Omental fat pad (tissue), 4 donors: Measurements from ENCODE around the gene YPEL5. TPM values are rescaled to one million over a fixed set of nuclear protein-coding genes. Genes with fewer than 3 reads are reported as not detected.
"Not testable (repeated sequence)": the region's sequence is repeated elsewhere in the genome, so short reads cannot be mapped to it uniquely, and the experiment has no call there.

Source experiments
- ATAC-seq: fragments of 150-250 bp; one replicate; pipeline ENCODE4 v1.9.1; 2016; ENCODE audit warnings: mild to moderate bottlenecking, moderate library complexity; ENCODE audit not compliant: low FRiP score
- DNase-seq: peaks from one replicate; pipeline ENCODE4 v3.0.0-alpha.2; 2019; ENCODE audit warnings: low spot score
- total RNA-seq, 4 donors: library from RNA; depleted of rRNA; stranded (reverse); fragments of >200 nt; gene quantifications; one replicate each; pipeline ENCODE4 v1.1.0, GENCODE V29; 2016
- TF ChIP-seq, protein P1 (sequence below), 3 donors: fragments of 450-650 bp; IDR thresholded peaks; one replicate each; pipeline ENCODE4 v1.5.1; 2016 to 2017; ENCODE audit warnings: antibody characterized with exemption in 3 of 3, mild to moderate bottlenecking in 3 of 3, moderate library complexity in 2 of 3

Gene YPEL5
- total RNA-seq, 4 donors from 2014 or later: 69.1 to 254 (median 80.1) TPM

DNA sequence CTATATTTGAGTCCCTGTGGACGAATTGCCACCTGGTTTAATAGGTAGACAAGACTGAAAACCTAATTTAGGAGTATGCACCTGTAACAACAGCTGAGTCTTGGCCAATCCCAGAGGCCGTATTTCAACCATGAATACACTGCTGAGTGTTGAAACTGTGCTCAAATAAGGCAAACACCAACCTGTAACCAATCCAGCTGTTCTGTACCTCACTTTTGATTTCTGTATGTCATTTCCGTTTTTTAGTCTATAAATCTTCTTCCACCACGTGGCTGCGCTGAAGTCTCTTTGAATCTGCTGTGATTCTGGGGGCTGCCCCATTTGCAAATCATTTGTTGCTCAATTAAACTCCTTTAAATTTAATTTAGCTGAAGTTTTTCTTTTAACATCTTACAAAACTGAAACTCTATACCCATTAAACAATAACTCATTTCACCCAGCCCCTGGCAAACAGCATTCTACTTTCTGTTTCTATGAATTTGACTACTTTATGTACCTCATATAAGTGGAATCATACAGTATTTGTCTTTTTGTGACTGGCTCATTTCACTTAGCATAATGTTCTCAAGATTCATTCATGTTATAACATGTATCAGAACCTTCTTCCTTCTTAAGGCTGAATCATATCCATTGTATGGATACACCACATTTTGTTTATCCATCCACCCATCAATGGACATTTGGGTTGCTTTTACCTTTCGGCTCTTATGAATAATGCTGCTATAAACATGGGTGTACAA lies 7.5 kb upstream of the YPEL5 start:
- no peak for ATAC-seq
- TF ChIP-seq, protein P1, sequence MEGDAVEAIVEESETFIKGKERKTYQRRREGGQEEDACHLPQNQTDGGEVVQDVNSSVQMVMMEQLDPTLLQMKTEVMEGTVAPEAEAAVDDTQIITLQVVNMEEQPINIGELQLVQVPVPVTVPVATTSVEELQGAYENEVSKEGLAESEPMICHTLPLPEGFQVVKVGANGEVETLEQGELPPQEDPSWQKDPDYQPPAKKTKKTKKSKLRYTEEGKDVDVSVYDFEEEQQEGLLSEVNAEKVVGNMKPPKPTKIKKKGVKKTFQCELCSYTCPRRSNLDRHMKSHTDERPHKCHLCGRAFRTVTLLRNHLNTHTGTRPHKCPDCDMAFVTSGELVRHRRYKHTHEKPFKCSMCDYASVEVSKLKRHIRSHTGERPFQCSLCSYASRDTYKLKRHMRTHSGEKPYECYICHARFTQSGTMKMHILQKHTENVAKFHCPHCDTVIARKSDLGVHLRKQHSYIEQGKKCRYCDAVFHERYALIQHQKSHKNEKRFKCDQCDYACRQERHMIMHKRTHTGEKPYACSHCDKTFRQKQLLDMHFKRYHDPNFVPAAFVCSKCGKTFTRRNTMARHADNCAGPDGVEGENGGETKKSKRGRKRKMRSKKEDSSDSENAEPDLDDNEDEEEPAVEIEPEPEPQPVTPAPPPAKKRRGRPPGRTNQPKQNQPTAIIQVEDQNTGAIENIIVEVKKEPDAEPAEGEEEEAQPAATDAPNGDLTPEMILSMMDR (IDR thresholded peaks at IDR 0.05): no peak
- no peak for DNase-seq

DNA sequence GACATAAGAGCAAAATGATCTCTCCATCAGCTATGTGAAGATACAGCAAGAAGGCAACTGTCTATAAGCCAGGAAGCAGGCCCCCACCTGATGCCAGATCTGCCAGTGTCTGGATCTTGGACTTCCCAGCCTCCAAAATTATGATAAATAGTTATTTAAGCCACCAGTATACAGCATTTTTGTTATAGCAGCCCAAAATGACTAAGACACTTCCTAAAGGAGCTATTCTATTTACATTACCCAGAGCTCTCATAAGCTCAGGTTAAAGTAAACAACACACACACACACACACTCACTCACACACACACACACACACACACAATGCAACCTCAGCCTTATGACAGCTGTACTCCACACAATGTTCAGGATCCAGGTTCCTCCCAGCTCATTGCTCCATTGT lies 5.7 kb upstream of the YPEL5 start:
- DNase-seq (no peak), ATAC-seq (no peak)
- TF ChIP-seq, protein P1 (IDR thresholded peaks at IDR 0.05): no peak

DNA sequence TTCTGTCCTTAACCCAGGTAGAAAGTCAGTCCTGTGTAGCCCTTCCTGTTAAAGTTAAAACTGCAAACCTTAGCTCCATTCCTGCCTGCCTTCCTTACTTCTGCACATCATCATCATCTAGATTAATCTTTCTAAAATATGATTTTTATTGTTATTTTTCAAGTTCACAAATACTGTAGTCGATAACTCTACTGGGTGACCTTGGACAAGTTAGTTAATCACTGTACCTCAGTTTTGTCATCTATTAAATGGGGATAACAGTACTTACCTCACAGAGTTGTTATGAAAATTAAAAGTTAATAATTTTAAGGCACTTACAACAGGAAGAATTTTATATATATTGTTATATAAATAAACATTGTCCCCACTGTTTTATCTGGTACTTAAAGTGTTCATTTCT lies 2.5 kb upstream of the YPEL5 start:
- DNase-seq (no peak), ATAC-seq (no peak)
- TF ChIP-seq, protein P1 (IDR thresholded peaks at IDR 0.05): no peak

DNA sequence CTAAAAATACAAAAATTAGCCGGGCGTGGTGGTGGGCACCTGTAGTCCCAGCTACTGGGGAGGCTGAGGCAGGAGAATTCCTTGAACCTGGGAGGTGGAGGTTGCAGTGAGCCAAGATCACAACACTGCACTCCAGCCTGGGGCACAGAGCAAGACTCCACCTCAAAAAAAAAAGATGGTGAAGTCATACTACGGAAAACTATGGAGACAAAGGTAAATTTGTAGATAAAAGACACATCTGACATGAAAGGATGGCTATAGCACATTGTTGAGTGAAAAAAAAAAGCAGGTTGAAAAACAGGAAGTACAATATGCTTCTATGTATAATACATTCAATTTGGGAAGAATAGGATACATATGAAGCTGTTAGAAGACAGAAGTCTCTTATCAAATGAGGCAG lies 1.9 kb upstream of the YPEL5 start:
- not testable (repeated sequence) for ATAC-seq

DNA sequence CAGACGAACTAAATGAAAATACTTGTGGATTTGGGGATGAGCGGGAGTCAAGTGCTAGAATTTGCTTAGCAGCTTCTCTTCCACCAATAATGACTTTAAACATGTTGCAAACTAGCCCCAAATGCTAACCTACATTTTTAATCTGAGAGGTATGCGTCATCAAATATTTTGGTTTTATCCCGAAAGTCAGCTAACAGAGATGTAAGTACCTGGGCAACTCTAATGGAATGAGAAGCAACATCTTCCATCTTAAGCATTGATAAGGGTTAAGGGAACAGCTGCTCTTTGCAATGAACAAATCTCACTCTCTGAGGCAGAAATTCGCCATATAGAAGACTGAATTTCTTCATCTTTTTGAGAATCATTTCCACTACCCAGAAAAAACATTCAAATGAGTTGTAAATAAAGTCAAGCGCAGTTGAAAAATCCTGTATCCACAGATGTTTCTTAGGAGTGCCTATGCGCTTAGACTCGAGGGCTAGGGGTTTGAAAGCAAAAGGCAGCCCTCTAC lies 926 bp upstream of the YPEL5 start:
- TF ChIP-seq, protein P1 (IDR thresholded peaks at IDR 0.05): no peak
- DNase-seq: no peak

More for the DNA sequence above, 1.9 kb upstream of the YPEL5 start:
- DNase-seq: not testable (repeated sequence)

DNA sequence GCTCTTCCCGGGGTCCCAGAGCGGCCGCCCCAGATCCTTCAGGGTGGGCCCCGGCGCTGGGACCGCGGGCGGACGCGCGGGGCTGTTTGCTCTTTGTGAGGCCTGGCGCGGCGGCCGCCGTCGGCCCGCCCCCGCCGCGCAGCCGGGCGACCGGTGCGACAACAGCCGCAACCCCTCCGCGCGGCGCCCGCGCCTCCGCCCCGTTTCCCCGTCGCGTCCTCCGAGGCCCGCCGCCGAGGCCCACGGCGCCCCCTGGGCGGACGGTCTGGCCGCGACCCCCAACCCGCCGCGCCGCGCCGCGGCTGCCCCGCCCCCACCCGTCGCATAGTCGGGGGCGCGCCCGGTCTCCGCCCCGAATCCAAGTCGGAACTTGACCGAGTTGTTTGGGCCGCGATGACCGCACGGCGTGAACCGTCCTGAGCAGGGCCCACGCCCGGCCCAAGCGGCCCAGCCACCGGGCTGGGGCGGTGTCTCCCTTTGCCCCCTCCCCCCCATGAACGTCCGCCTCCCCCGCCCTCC lies 448 bp downstream of the YPEL5 start:
- ATAC-seq (peak; percentile 13), DNase-seq (no peak)
- TF ChIP-seq, protein P1 (IDR thresholded peaks at IDR 0.05): no peak

More for the DNA sequence above, 926 bp upstream of the YPEL5 start:
- no peak for ATAC-seq

DNA sequence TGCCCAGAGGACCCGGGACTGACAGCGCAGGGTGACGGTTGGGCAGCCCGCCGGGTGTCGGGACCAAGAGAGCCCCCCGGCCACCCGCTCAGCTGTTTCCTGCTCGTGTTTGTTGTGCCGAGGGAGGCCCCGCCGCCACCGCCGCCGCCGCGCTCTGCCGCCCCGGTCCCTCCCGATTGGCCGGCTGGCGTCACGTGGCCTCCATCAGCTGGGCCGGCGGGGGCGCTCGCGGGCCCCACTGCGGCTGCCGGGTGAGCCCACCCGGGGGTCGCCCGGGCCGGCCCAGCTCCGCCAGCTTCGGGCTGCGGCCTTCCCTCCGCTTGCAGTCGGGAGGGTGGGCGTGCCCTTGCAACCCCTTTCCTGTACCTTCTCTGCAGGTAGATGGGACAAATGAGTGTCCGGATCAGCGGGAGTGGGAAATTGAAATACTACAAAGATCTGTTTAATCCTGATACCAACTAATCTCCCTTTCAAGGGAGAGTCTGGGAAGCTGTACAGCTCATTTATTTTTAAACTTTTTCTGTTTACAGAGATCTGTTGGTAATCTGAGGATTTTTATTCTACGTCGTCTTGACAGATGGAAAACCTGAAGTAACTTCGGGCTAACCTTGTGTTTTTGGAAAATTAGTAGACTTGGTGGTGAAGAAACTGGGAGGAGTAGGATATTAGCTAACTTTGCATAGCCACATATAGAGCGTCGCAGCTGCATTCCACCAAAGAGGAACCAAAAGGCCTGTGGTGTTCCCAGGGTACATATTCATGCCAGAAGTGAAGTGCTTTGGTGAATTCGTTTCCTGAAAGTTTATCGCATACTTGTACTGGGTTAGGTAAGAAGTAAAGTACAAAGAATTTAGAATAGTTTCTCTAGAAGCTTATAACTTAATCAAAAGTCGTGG lies 1.2 kb downstream of the YPEL5 start:
- peak; percentile 8 for ATAC-seq
- TF ChIP-seq, protein P1 (IDR thresholded peaks at IDR 0.05): peak in 1 of 3 donors; percentile 7
- peak; percentile 73 for DNase-seq
